ENCODE results near the gene FYN. TPM values are rescaled to one million over a fixed set of nuclear protein-coding genes. Genes with fewer than 3 reads are reported as not detected.

The FYN gene
- polyA plus RNA-seq, 2 of the 4 experiments (the other 2 are of a cell fraction) = 3.5 to 3.7 TPM

- no peak overlapping the region for H3K27ac ChIP-seq
- POLR2A ChIA-PET = no interaction called here
- ATAC-seq (no peak), DNase-seq (ENCODE audit: low read depth in 1 of 2, low spot score in 1 of 2) (no peak), FAIRE-seq (no peak)
- no peaks in the 10 kb centered on the region for H3K9me3 ChIP-seq
- peaks cover 14% of the 10 kb centered on the region; the same call in 2 of the 3 replicates for H3K4me1 ChIP-seq
- H3K4me3 ChIP-seq = no peak overlapping the region
- WGBS (ENCODE audit: missing lambda C conversion rate) = 61% methylated on average over 2 of the region's 2 CpGs
- H3K4me2 ChIP-seq = peak overlapping the region; percentile 57; the same call in 2 of the 3 replicates
- CTCF ChIA-PET = no interaction called here
- no peak for TF ChIP-seq POLR2A (IDR thresholded peaks at IDR 0.05; ENCODE audit: low read length)
- no peak for TF ChIP-seq RAD21 (conservative IDR thresholded peaks at IDR 0.05 in 1 of 2, IDR thresholded peaks at IDR 0.05 in 1 of 2)
- no peak for TF ChIP-seq BCL3 (IDR thresholded peaks at IDR 0.05)
- TF ChIP-seq CBX8 (IDR thresholded peaks at IDR 0.05) = no peak
- no peak for TF ChIP-seq ZNF302 (CRISPR knock-in tag; IDR thresholded peaks at IDR 0.05)
- no peak for TF ChIP-seq KDM1A (IDR thresholded peaks at IDR 0.05; ENCODE audit: low read depth)
- no peak for TF ChIP-seq JUN (IDR thresholded peaks at IDR 0.05)
- TF ChIP-seq, protein P1, sequence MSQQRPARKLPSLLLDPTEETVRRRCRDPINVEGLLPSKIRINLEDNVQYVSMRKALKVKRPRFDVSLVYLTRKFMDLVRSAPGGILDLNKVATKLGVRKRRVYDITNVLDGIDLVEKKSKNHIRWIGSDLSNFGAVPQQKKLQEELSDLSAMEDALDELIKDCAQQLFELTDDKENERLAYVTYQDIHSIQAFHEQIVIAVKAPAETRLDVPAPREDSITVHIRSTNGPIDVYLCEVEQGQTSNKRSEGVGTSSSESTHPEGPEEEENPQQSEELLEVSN (IDR thresholded peaks at IDR 0.05; ENCODE audit: borderline replicate concordance, low read depth) = no peak
- TF ChIP-seq CHD2 (IDR thresholded peaks at IDR 0.05; ENCODE audit: low read length, partially characterized antibody) = no peak
- TF ChIP-seq MYC (IDR thresholded peaks at IDR 0.05; ENCODE audit: borderline replicate concordance, low read length) = no peak
- TF ChIP-seq HEYL (CRISPR knock-in tag; IDR thresholded peaks at IDR 0.05) = no peak
- TF ChIP-seq ZFP36 (IDR thresholded peaks at IDR 0.05; ENCODE audit: borderline replicate concordance, partially characterized antibody) = no peak
- no peak for TF ChIP-seq EHF (CRISPR knock-in tag; IDR thresholded peaks at IDR 0.05)
- no peak for TF ChIP-seq MAFK (IDR thresholded peaks at IDR 0.05; ENCODE audit: partially characterized antibody)
- no peak for TF ChIP-seq USF2 (IDR thresholded peaks at IDR 0.05)
- TF ChIP-seq NR3C1 (IDR thresholded peaks at IDR 0.05) = no peak
- no peak for TF ChIP-seq NFE2L2 (conservative IDR thresholded peaks at IDR 0.05; ENCODE audit: low read length)
- no peak for TF ChIP-seq PBX3 (IDR thresholded peaks at IDR 0.05)
- no peak for TF ChIP-seq JUNB (IDR thresholded peaks at IDR 0.05)
These were observed 196.9 kb downstream of the FYN start for GRCh38 chr6:111676383-111676782.

GRCh38 chr6:111674883-111675282, 198.4 kb downstream of the FYN start:
- Histone ChIP-seq H3K27ac (no peak overlapping the region), H3K9me3 (no peaks in the 10 kb centered on the region), H3K4me3 (no peak overlapping the region), H3K4me2 (no peak overlapping the region), H3K4me1 (peaks cover 14% of the 10 kb centered on the region; the same call in 2 of the 3 replicates)
- POLR2A ChIA-PET = no interaction called here
- DNase-seq (ENCODE audit: low read depth in 1 of 2, low spot score in 1 of 2) (no peak), FAIRE-seq (no peak), ATAC-seq (no peak)
- WGBS (ENCODE audit: missing lambda C conversion rate) = 74% methylated on average over 1 of the region's 1 CpG
- CTCF ChIA-PET = no interaction called here
- no peak for TF ChIP-seq POLR2A (IDR thresholded peaks at IDR 0.05; ENCODE audit: low read length)
- TF ChIP-seq, protein P2, sequence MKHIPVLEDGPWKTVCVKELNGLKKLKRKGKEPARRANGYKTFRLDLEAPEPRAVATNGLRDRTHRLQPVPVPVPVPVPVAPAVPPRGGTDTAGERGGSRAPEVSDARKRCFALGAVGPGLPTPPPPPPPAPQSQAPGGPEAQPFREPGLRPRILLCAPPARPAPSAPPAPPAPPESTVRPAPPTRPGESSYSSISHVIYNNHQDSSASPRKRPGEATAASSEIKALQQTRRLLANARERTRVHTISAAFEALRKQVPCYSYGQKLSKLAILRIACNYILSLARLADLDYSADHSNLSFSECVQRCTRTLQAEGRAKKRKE (CRISPR knock-in tag; IDR thresholded peaks at IDR 0.05; ENCODE audit: low read depth) = no peak
- TF ChIP-seq, protein P1 (IDR thresholded peaks at IDR 0.05; ENCODE audit: borderline replicate concordance, low read depth) = no peak
- no peak for TF ChIP-seq EP300 (IDR thresholded peaks at IDR 0.05)
- no peak for TF ChIP-seq ZNF302 (CRISPR knock-in tag; IDR thresholded peaks at IDR 0.05)
- TF ChIP-seq MYC (IDR thresholded peaks at IDR 0.05; ENCODE audit: borderline replicate concordance, low read length) = no peak
- TF ChIP-seq TP53 (CRISPR knock-in tag; IDR thresholded peaks at IDR 0.05) = no peak
- no peak for TF ChIP-seq RCOR1 (IDR thresholded peaks at IDR 0.05; ENCODE audit: low read depth, low read length)
- no peak for TF ChIP-seq RAD21 (conservative IDR thresholded peaks at IDR 0.05 in 1 of 2, IDR thresholded peaks at IDR 0.05 in 1 of 2)
- TF ChIP-seq ESRRA (IDR thresholded peaks at IDR 0.05; ENCODE audit: borderline replicate concordance, low read length) = no peak
- no peak for TF ChIP-seq NPAS2 (CRISPR knock-in tag; IDR thresholded peaks at IDR 0.05; ENCODE audit: borderline replicate concordance)
- TF ChIP-seq SMC3 (IDR thresholded peaks at IDR 0.05) = no peak
- no peak for TF ChIP-seq NR3C1 (IDR thresholded peaks at IDR 0.05)
- TF ChIP-seq HOXB5 (CRISPR knock-in tag; IDR thresholded peaks at IDR 0.05) = no peak
- TF ChIP-seq, protein P3, sequence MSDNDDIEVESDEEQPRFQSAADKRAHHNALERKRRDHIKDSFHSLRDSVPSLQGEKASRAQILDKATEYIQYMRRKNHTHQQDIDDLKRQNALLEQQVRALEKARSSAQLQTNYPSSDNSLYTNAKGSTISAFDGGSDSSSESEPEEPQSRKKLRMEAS (IDR thresholded peaks at IDR 0.05) = no peak
- no peak for TF ChIP-seq KDM5A (IDR thresholded peaks at IDR 0.05)
- no peak for TF ChIP-seq CEBPB (IDR thresholded peaks at IDR 0.05)
- TF ChIP-seq CBX2 (IDR thresholded peaks at IDR 0.05; ENCODE audit: borderline replicate concordance, low read depth) = no peak
- TF ChIP-seq HEYL (CRISPR knock-in tag; IDR thresholded peaks at IDR 0.05) = no peak
